H9 (cell line): ENCODE results near the gene CYP1B1. TPM values are rescaled to one million over a fixed set of nuclear protein-coding genes. Genes with fewer than 3 reads are reported as not detected.

Experiments
- DNase-seq: peaks from one replicate; pipeline ENCODE4 v3.0.0-alpha.2; 2017
- H2AFZ ChIP-seq: one replicate; pipeline ENCODE4 v1.6.1; 2013; ENCODE audit warnings: mild to moderate bottlenecking, low read length, control low read depth, moderate library complexity
- H2AK5ac ChIP-seq: 2 replicates; pipeline ENCODE4 v1.6.1; 2013; ENCODE audit warnings: low read length, control low read depth, mixed read lengths; ENCODE audit not compliant: insufficient read length
- H2BK120ac ChIP-seq: one replicate; pipeline ENCODE4 v1.6.1; 2013; ENCODE audit warnings: low read depth, mild to moderate bottlenecking, low read length, control low read depth, inconsistent platforms; ENCODE audit not compliant: poor library complexity, severe bottlenecking
- H2BK12ac ChIP-seq: 2 replicates; pipeline ENCODE4 v1.6.1; 2013; ENCODE audit warnings: low read length, control low read depth, mixed read lengths, low read depth; ENCODE audit not compliant: insufficient read length
- H2BK15ac ChIP-seq: 2 replicates; pipeline ENCODE4 v1.6.1; 2013; ENCODE audit warnings: low read depth, low read length, control low read depth
- H2BK20ac ChIP-seq: one replicate; pipeline ENCODE4 v1.6.1; 2013; ENCODE audit warnings: low read depth, mild to moderate bottlenecking, low read length, control low read depth, inconsistent platforms; ENCODE audit not compliant: poor library complexity, severe bottlenecking
- H2BK5ac ChIP-seq: 2 replicates; pipeline ENCODE4 v1.6.1; 2013; ENCODE audit warnings: low read length, control low read depth, mixed read lengths; ENCODE audit not compliant: insufficient read length
- H3K14ac ChIP-seq: 2 replicates; pipeline ENCODE4 v1.6.1; 2013; ENCODE audit warnings: low read length, control low read depth; ENCODE audit not compliant: insufficient read depth
- H3K18ac ChIP-seq: 2 replicates; pipeline ENCODE4 v1.6.1; 2013; ENCODE audit warnings: low read depth, mild to moderate bottlenecking, mixed read lengths, low read length, control low read depth; ENCODE audit not compliant: insufficient read length
- H3K23ac ChIP-seq: 2 replicates; pipeline ENCODE4 v1.6.1; 2013; ENCODE audit warnings: low read length, control low read depth, mixed read lengths, low read depth; ENCODE audit not compliant: insufficient read length
- H3K23me2 ChIP-seq: 2 replicates; pipeline ENCODE4 v1.6.1; 2013; ENCODE audit warnings: low read depth, mild to moderate bottlenecking, mixed read lengths, low read length, control low read depth; ENCODE audit not compliant: insufficient read length, poor library complexity, severe bottlenecking
- H3K27ac ChIP-seq: 2 replicates; pipeline ENCODE4 v1.5.1; 2013; ENCODE audit warnings: low read length, control low read depth, mixed read lengths, low read depth; ENCODE audit not compliant: insufficient read length
- H3K27me3 ChIP-seq: 2 replicates; pipeline ENCODE4 v1.6.1; 2013; ENCODE audit warnings: low read length, control low read depth, inconsistent platforms; ENCODE audit not compliant: insufficient read depth
- H3K4ac ChIP-seq: 2 replicates; pipeline ENCODE4 v1.6.1; 2013; ENCODE audit warnings: low read depth, mild to moderate bottlenecking, control low read depth, inconsistent platforms, low read length, moderate library complexity
- H3K4me1 ChIP-seq: 2 replicates; pipeline ENCODE4 v1.6.1; 2013; ENCODE audit warnings: low read length, control low read depth, inconsistent platforms; ENCODE audit not compliant: insufficient read depth
- H3K4me2 ChIP-seq: 2 replicates; pipeline ENCODE4 v1.6.1; 2013; ENCODE audit warnings: low read length, control low read depth, mixed read lengths; ENCODE audit not compliant: insufficient read length, insufficient read depth
- H3K56ac ChIP-seq: 2 replicates; pipeline ENCODE4 v1.6.1; 2013; ENCODE audit warnings: low read depth, mild to moderate bottlenecking, mixed read lengths, low read length, control low read depth; ENCODE audit not compliant: insufficient read length
- H3K79me1 ChIP-seq: 2 replicates; pipeline ENCODE4 v1.6.1; 2013; ENCODE audit warnings: low read depth, mild to moderate bottlenecking, moderate library complexity, low read length, control low read depth, inconsistent platforms; ENCODE audit not compliant: insufficient read depth, poor library complexity, severe bottlenecking
- H3K79me2 ChIP-seq: 2 replicates; pipeline ENCODE4 v1.6.1; 2013; ENCODE audit warnings: low read length, control low read depth, inconsistent platforms; ENCODE audit not compliant: insufficient read depth
- H3K9ac ChIP-seq: 2 replicates; pipeline ENCODE4 v1.6.1; 2013; ENCODE audit warnings: low read length, control low read depth, mixed read lengths; ENCODE audit not compliant: insufficient read length; ENCODE audit errors: extremely low read depth
- H3K9me3 ChIP-seq: one replicate; pipeline ENCODE4 v1.6.1; 2013; ENCODE audit warnings: low read depth, low read length, inconsistent platforms; ENCODE audit not compliant: control insufficient read depth
- H3T11ph ChIP-seq: one replicate; pipeline ENCODE4 v1.6.1; 2013; ENCODE audit warnings: mild to moderate bottlenecking, low read length, control low read depth, inconsistent platforms
- H4K20me1 ChIP-seq: one replicate; pipeline ENCODE4 v1.6.1; 2013; ENCODE audit not compliant: control insufficient read depth, insufficient read length, insufficient read depth
- H4K5ac ChIP-seq: 2 replicates; pipeline ENCODE4 v1.6.1; 2013; ENCODE audit warnings: low read depth, mild to moderate bottlenecking, mixed read lengths, low read length, control low read depth; ENCODE audit not compliant: insufficient read length
- H4K8ac ChIP-seq: replicated peaks from 2 replicates; pipeline ENCODE4 v1.6.1; 2013; ENCODE audit warnings: low read length, control low read depth, mixed read lengths, low read depth; ENCODE audit not compliant: insufficient read length
- H4K91ac ChIP-seq: 2 replicates; pipeline ENCODE4 v1.6.1; 2013; ENCODE audit warnings: low read depth, mild to moderate bottlenecking, moderate library complexity, mixed read lengths, low read length, control low read depth; ENCODE audit not compliant: insufficient read length
- H3K27ac Mint-ChIP-seq, 3 experiments: 2 replicates in 2 of 3; 3 replicates in 1 of 3; pipeline ENCODE4 v1.8.0; 2020 to 2021; ENCODE audit warnings: mixed read lengths in 3 of 3, mild to moderate bottlenecking in 1 of 3, moderate library complexity in 1 of 3
- H3K27me3 Mint-ChIP-seq: 2 replicates; pipeline ENCODE4 v1.8.0; 2021; ENCODE audit warnings: low read depth, mild to moderate bottlenecking, moderate library complexity, mixed read lengths
- H3K36me3 Mint-ChIP-seq, 3 experiments: 2 replicates in 2 of 3; 3 replicates in 1 of 3; pipeline ENCODE4 v1.8.0; 2020 to 2021; ENCODE audit warnings: low read depth in 3 of 3, mixed read lengths in 3 of 3; ENCODE audit not compliant: insufficient read depth in 1 of 3
- H3K4me1 Mint-ChIP-seq, 2 experiments: 2 replicates each; pipeline ENCODE4 v1.8.0; 2020; ENCODE audit warnings: mixed read lengths in 2 of 2
- H3K4me3 Mint-ChIP-seq, 2 experiments: 2 replicates in 1 of 2; 3 replicates in 1 of 2; pipeline ENCODE4 v1.8.0; 2020 to 2021; ENCODE audit warnings: mild to moderate bottlenecking in 2 of 2, mixed read lengths in 2 of 2, moderate library complexity in 1 of 2
- H3K9me3 Mint-ChIP-seq, 2 experiments: 2 replicates in 1 of 2; 3 replicates in 1 of 2; pipeline ENCODE4 v1.8.0; 2020; ENCODE audit warnings: mild to moderate bottlenecking in 2 of 2, mixed read lengths in 2 of 2, moderate library complexity in 1 of 2
- CTCF ChIP-seq: fragments of 200-600 bp; sonication (generic); conservative IDR thresholded peaks from 3 replicates; pipeline ENCODE4 v1.8.0; 2021; ENCODE audit warnings: antibody characterized with exemption, mild to moderate bottlenecking
- WGBS: extraction: QIAGEN DNeasy Blood & Tissue Kit; methylation state at CpG from one replicate; pipeline ENCODE4 v1.1.7; 2013; ENCODE audit warnings: missing lambda C conversion rate, low lambda C conversion rate, mixed read lengths; ENCODE audit not compliant: insufficient read length; ENCODE audit errors: extremely low coverage; 5-methylcytosine and 5-hydroxymethylcytosine counted together
- total RNA-seq: library from RNA; stranded (reverse); gene quantifications from 2 replicates; pipeline ENCODE4 v1.2.1, GENCODE V29; 2021

CYP1B1 gene
- total RNA-seq, 1 experiment from 2014 or later: 2.7 TPM

DNA sequence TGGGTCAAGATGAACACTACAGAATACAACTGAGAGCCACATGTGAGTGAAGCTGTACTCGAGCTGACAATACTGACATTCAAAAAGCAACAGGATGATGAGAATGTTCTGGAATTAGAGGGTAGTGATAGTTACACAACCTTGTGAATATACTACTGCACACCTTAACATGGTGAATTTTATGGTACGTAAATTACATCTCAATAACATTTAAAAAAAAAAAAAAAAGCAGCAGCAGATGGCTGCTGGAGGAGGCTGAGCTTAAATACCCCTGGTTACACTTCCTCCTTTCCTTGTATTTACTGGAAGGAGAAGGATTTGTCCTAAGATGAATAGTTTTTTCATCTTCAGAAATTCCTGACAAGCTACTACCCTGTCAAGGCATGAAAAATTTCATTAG lies 45.5 kb upstream of the CYP1B1 start:
- H2BK5ac ChIP-seq: no peak overlapping the region
- H3K36me3 Mint-ChIP-seq: peaks cover 2 to 7% (median 3%) of the 10 kb centered on the region in 3 experiments; a peak in 5 of 7 replicates
- no peak overlapping the region for H2BK120ac ChIP-seq
- H4K91ac ChIP-seq: no peak overlapping the region
- no peak overlapping the region for H4K5ac ChIP-seq
- no peaks in the 10 kb centered on the region for H3K23me2 ChIP-seq
- H2BK20ac ChIP-seq: no peak overlapping the region
- no peaks in the 10 kb centered on the region for H3K9me3 ChIP-seq
- WGBS: no CpG with 5 or more reads among the region's 2 CpGs
- H3K4me1 Mint-ChIP-seq: peaks cover 3 to 5% of the 10 kb centered on the region in 2 experiments; a peak in 3 of 4 replicates
- no peak overlapping the region for H2BK15ac ChIP-seq
- no peak overlapping the region for H4K8ac ChIP-seq
- no peak overlapping the region for H3K23ac ChIP-seq
- H3K27ac ChIP-seq: no peak overlapping the region
- peaks cover 3% of the 10 kb centered on the region; the same call in 1 of the 2 replicates for H3K27me3 Mint-ChIP-seq
- no peak overlapping the region for H3K14ac ChIP-seq
- H3K56ac ChIP-seq: no peak overlapping the region
- H2AFZ ChIP-seq: no peak overlapping the region
- H3K27ac Mint-ChIP-seq: no peak overlapping the region
- no peak overlapping the region for H3K4ac ChIP-seq
- no peaks in the 10 kb centered on the region for H3K4me1 ChIP-seq
- no peak overlapping the region for H2BK12ac ChIP-seq
- H3K9me3 Mint-ChIP-seq: peaks cover 7 to 9% of the 10 kb centered on the region in 2 experiments
- no peaks in the 10 kb centered on the region for H3K79me2 ChIP-seq
- no peak overlapping the region for H3K4me3 Mint-ChIP-seq
- no peak for TF ChIP-seq CTCF
- no peak overlapping the region for H3T11ph ChIP-seq
- DNase-seq: no peak
- no peaks in the 10 kb centered on the region for H4K20me1 ChIP-seq
- H2AK5ac ChIP-seq: no peak overlapping the region
- H3K27me3 ChIP-seq: no peaks in the 10 kb centered on the region
- no peak overlapping the region for H3K18ac ChIP-seq
- no peaks in the 10 kb centered on the region for H3K79me1 ChIP-seq
- no peak overlapping the region for H3K9ac ChIP-seq
- H3K4me2 ChIP-seq: no peak overlapping the region
